Measurements from ENCODE around the gene TUBA8. TPM values are rescaled to one million over a fixed set of nuclear protein-coding genes. Genes with fewer than 3 reads are reported as not detected.
"Not testable (repeated sequence)": the region's sequence is repeated elsewhere in the genome, so short reads cannot be mapped to it uniquely, and the experiment has no call there.

TUBA8 gene
- total and polyA plus RNA-seq, 2 donors (not counting 3 experiments of a cell fraction or from before 2014, with no cell fraction given) = 6.9 to 8.9 TPM

DNA sequence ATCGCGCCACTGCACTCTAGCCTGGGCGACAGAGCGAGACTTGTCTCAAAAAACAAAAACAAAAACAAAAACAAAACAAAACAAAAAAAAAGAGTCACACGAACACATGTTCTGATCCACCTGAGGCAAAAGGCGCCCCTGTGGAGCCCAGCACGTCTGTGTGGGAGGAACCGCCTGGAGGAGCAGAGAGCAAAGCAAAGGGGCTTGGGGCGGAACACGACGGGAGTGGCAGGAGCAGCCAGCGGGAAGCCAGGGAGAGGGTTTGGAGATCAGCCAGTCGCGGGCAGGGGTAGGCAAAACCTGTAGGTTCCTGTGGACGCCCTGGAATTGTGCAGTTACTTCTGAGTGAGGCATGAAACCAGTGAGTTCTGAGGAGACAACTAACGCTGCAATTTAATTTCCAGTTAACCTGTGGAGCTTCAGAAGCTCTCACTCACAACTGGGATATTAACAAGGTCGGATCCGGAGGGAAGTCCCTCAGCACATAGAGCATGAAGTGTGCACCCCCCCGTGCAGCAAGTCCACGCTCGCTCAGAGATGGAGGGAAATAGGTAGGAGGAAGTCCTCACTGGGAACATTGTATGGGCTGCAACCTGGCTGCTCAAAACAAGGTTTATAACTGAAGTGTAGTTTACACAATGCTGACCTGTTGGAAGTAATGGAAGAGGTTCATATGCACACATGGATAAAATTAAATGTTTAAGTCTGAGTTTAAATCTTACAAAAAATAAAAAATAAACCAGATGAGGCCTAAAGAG, 26.1 kb downstream of the TUBA8 start:
- TF ChIP-seq, protein P1, sequence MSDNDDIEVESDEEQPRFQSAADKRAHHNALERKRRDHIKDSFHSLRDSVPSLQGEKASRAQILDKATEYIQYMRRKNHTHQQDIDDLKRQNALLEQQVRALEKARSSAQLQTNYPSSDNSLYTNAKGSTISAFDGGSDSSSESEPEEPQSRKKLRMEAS (IDR thresholded peaks at IDR 0.05; ENCODE audit: insufficient read depth, insufficient read length) = no peak
- TF ChIP-seq, protein P2, sequence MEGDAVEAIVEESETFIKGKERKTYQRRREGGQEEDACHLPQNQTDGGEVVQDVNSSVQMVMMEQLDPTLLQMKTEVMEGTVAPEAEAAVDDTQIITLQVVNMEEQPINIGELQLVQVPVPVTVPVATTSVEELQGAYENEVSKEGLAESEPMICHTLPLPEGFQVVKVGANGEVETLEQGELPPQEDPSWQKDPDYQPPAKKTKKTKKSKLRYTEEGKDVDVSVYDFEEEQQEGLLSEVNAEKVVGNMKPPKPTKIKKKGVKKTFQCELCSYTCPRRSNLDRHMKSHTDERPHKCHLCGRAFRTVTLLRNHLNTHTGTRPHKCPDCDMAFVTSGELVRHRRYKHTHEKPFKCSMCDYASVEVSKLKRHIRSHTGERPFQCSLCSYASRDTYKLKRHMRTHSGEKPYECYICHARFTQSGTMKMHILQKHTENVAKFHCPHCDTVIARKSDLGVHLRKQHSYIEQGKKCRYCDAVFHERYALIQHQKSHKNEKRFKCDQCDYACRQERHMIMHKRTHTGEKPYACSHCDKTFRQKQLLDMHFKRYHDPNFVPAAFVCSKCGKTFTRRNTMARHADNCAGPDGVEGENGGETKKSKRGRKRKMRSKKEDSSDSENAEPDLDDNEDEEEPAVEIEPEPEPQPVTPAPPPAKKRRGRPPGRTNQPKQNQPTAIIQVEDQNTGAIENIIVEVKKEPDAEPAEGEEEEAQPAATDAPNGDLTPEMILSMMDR (IDR thresholded peaks at IDR 0.05; ENCODE audit: extremely low read depth in 1 of 2, insufficient read depth in 1 of 2, low read depth in 1 of 2, low read length in 2 of 2) = no peak
- no peak for TF ChIP-seq JUN (IDR thresholded peaks at IDR 0.05; ENCODE audit: borderline replicate concordance, insufficient read depth, insufficient read length, low read depth)
- no peak for TF ChIP-seq GATA2 (IDR thresholded peaks at IDR 0.05; ENCODE audit: insufficient read depth, insufficient read length, low read depth, low read length)
- TF ChIP-seq POLR2A (IDR thresholded peaks at IDR 0.05; ENCODE audit: low read depth, low read length) = no peak
- TF ChIP-seq EZH2 (IDR thresholded peaks at IDR 0.05; ENCODE audit: borderline replicate concordance, low read depth, low read length, severe bottlenecking) = no peak
- no peak for TF ChIP-seq POLR2AphosphoS5 (IDR thresholded peaks at IDR 0.05; ENCODE audit: insufficient read depth, low read depth, low read length)
- TF ChIP-seq MYC (IDR thresholded peaks at IDR 0.05; ENCODE audit: low read depth, low read length) = no peak
- TF ChIP-seq FOS (IDR thresholded peaks at IDR 0.05; ENCODE audit: borderline replicate concordance, insufficient read depth, low read length) = no peak
- H3K27me3 ChIP-seq (ENCODE audit: control insufficient read depth in 2 of 2, insufficient read depth in 2 of 2, low read length in 2 of 2) = no peaks in the 10 kb centered on the region
- no peaks in the 10 kb centered on the region for H3K9me1 ChIP-seq (replicated peaks; ENCODE audit: control insufficient read depth, extremely low read depth, insufficient read depth, low read length)
- intact Hi-C loops (cut with micrococcal nuclease) (loop anchor here (5.0 kb wide), 1 partner anchor 44 kb away; no protein-coding TSS in a partner anchor), dilution Hi-C loops (cut with MboI; ENCODE audit: extremely low pct_ligation_motif_present, low sequenced_read_pairs) (no loop called here)
- H3K4me3 ChIP-seq (replicated peaks in 1 of 3; ENCODE audit: insufficient read depth in 1 of 3, low read depth in 1 of 3, low read length in 3 of 3) = no peak overlapping the region
- H2AFZ ChIP-seq (ENCODE audit: low read depth, low read length) = no peak overlapping the region
- H3K79me2 ChIP-seq (ENCODE audit: control insufficient read depth, insufficient read depth, low read length) = no peaks in the 10 kb centered on the region
- no peak overlapping the region for H3K9ac ChIP-seq (replicated peaks; ENCODE audit: extremely low read depth, insufficient read depth, low read length)
- POLR2A ChIA-PET = no interaction called here
- CTCF ChIA-PET = no interaction called here
- H3K4me1 ChIP-seq (ENCODE audit: control insufficient read depth, extremely low read depth, insufficient read depth, low read length) = peaks cover 22% of the 10 kb centered on the region
- no peaks in the 10 kb centered on the region for H4K20me1 ChIP-seq (replicated peaks; ENCODE audit: control insufficient read depth, extremely low read depth, insufficient read depth, low read length)
- FAIRE-seq = no peak
- H3K4me2 ChIP-seq (ENCODE audit: insufficient read depth, low read length) = no peak overlapping the region
- no TSS peak for BruUV-seq (replicated peaks)
- H3K36me3 ChIP-seq (ENCODE audit: control insufficient read depth in 2 of 2, extremely low read depth in 1 of 2, insufficient read depth in 2 of 2, low read length in 2 of 2) = no peaks in the 10 kb centered on the region
- H3K9me3 ChIP-seq (replicated peaks; ENCODE audit: control insufficient read depth, insufficient read depth, low read length) = no peaks in the 10 kb centered on the region
- DNase-seq (ENCODE audit: low read depth, low spot score) = no peak
- H3K27ac ChIP-seq (ENCODE audit: insufficient read depth, low read depth, low read length) = no peak overlapping the region

DNA sequence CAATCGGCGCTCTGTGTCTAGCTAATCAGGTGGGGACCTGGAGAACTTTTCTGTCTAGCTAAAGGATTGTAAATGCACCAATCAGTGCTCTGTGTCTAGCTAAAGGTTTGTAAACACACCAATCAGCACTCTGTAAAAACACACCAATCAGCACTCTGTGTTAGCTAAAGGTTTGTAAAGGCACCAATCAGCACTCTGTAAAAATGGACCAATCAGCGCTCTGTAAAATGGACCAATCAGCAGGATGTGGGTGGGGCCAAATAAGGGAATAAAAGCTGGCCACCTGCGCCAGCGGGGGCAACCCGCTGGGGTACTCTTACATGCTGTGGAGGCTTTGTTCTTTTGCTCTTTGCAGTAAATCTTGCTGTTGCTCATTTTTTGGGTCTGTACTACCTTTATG, 30.4 kb downstream of the TUBA8 start:
- H3K9me3 ChIP-seq (replicated peaks; ENCODE audit: control insufficient read depth, insufficient read depth, low read length); H3K9ac ChIP-seq (replicated peaks; ENCODE audit: extremely low read depth, insufficient read depth, low read length); FAIRE-seq; H2AFZ ChIP-seq (ENCODE audit: low read depth, low read length); H3K27ac ChIP-seq (ENCODE audit: insufficient read depth, low read depth, low read length); POLR2A ChIA-PET; intact Hi-C loops (cut with micrococcal nuclease); H3K4me2 ChIP-seq (ENCODE audit: insufficient read depth, low read length); H4K20me1 ChIP-seq (replicated peaks; ENCODE audit: control insufficient read depth, extremely low read depth, insufficient read depth, low read length); H3K4me3 ChIP-seq (replicated peaks in 1 of 3; ENCODE audit: insufficient read depth in 1 of 3, low read depth in 1 of 3, low read length in 3 of 3); DNase-seq (ENCODE audit: low read depth, low spot score); H3K27me3 ChIP-seq (ENCODE audit: control insufficient read depth in 2 of 2, insufficient read depth in 2 of 2, low read length in 2 of 2); H3K9me1 ChIP-seq (replicated peaks; ENCODE audit: control insufficient read depth, extremely low read depth, insufficient read depth, low read length); H3K79me2 ChIP-seq (ENCODE audit: control insufficient read depth, insufficient read depth, low read length); H3K36me3 ChIP-seq (ENCODE audit: control insufficient read depth in 2 of 2, extremely low read depth in 1 of 2, insufficient read depth in 2 of 2, low read length in 2 of 2); BruUV-seq (replicated peaks); dilution Hi-C loops (cut with MboI; ENCODE audit: extremely low pct_ligation_motif_present, low sequenced_read_pairs): not testable (repeated sequence)
- CTCF ChIA-PET = interaction anchor here (1.0 to 1.5 kb wide), 2 partner anchors 9 to 17 kb away, joined by 3 read pairs; partner anchors contain the start of gene USP18
- H3K4me1 ChIP-seq (ENCODE audit: control insufficient read depth, extremely low read depth, insufficient read depth, low read length) = peaks cover 22% of the 10 kb centered on the region
